Measurements from ENCODE around the gene TCF7L1.

The TCF7L1 gene

DNA sequence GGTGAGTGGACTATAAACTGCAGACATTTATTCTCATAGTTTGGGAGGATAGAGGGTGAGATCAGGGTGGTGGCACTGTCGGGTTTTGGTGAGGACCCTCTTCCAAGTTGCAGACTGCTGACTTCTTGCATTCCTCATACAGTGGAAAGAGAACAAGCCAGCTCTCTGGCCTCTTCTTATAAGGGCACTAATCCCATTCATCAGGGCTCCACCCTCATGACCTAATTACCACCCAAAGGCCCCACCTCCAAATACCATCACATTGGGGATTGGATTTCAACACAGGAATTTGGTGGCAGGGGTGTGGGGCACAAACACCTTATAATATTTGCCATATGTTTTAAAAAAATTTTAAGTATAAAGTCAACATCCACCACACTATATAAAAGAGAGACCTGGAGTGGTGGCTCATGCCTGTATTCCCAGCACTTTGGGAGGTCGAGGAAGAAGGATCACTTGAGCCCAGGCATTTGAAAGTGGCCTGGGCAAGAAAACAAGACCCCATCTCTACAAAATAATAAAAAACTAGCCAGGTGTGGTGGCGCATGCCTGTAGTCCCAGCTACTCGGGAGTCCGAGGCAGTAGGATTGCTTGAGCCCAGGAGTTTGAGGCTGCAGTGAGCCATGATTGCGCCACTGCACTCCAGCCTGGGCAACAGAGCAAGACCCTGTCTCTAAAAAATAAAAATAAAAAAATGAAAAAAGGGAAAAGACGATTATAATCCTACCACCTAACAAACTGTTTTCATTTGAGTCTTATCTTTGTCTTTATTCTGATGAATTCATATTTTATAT is 44.0 kb downstream of the TCF7L1 start:
- TF ChIP-seq GATA1 (IDR thresholded peaks at IDR 0.05; ENCODE audit: low read depth, low read length) (no peak), POLR2A (IDR thresholded peaks at IDR 0.05; ENCODE audit: low read length) (no peak)
- no peak for DNase-seq

DNA sequence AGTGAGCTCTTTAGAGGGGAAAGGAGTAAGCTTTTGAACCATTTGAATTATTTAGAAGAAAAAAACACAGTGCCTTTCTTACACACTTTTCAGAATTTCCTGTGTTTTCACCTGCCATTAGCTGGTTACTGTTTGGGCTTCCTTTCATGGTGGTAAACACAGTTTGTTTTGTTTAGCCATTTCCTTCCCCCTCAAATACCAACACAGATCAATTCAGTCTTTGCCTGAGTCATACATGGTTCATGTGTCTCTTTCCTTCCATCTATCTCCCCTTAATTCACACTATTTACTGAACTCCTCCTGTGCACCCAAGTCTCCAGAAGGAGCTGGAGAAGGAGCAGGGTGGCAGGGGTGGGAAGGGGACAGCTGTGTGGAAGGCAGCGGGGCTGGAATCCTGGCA is 45.0 kb downstream of the TCF7L1 start:
- DNase-seq: no peak
- TF ChIP-seq GATA1 (IDR thresholded peaks at IDR 0.05; ENCODE audit: low read depth, low read length): no peak
- no peak for TF ChIP-seq POLR2A (IDR thresholded peaks at IDR 0.05; ENCODE audit: low read length)

GRCh38 chr2:85178980-85179411 is 45.8 kb downstream of the TCF7L1 start:
- DNase-seq: no peak

GRCh38 chr2:85179541-85179940 is 46.3 kb downstream of the TCF7L1 start:
- no peak for DNase-seq

More at GRCh38 chr2:85178980-85179411, 45.8 kb downstream of the TCF7L1 start:
- no peak for TF ChIP-seq GATA1 (IDR thresholded peaks at IDR 0.05; ENCODE audit: low read depth, low read length)
- TF ChIP-seq POLR2A (IDR thresholded peaks at IDR 0.05; ENCODE audit: low read length): no peak

DNA sequence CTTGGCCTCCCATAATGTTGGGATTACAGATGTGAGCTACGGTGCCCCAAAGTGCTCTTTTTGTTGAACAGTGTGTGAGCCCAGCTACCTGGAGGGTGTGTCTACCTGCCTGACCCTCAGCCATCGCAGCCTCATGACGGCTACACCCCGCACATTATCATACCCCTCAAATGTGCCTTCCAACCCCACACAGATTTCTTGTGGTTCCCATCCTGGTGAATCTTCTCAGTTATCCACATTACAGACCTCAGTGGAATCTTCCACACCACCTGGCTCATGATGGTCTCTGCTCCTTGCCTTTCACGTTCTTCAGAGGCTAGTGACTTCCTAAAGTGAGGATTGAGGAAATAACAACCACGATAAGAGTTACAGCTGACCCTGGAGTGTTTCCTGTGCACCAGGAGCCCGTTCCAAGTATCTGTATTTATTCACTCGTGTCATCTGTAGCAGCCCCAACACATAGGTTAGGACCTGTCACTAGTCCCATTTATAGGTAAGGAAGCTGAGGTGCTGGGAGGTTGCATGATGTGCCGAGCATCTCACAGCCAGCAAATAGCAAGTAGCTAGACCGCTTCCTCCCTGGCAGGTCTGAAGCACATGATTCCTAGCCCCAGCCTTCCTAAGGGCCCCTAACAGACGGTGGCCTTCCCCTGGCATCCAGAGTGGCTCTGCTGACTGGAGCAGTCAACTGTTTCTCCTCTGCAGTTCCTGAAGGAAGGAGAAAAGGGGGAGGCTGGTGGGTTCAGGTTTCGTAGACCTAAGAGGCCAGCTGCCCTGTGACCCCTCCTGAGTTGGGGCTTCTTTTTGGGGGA is 47.3 kb downstream of the TCF7L1 start:
- TF ChIP-seq POLR2A (IDR thresholded peaks at IDR 0.05; ENCODE audit: low read length) (no peak), GATA1 (IDR thresholded peaks at IDR 0.05; ENCODE audit: low read depth, low read length) (no peak)
- no peak for DNase-seq

More at GRCh38 chr2:85179541-85179940, 46.3 kb downstream of the TCF7L1 start:
- no peak for TF ChIP-seq POLR2A (IDR thresholded peaks at IDR 0.05; ENCODE audit: low read length)
- TF ChIP-seq GATA1 (IDR thresholded peaks at IDR 0.05; ENCODE audit: low read depth, low read length): no peak

DNA sequence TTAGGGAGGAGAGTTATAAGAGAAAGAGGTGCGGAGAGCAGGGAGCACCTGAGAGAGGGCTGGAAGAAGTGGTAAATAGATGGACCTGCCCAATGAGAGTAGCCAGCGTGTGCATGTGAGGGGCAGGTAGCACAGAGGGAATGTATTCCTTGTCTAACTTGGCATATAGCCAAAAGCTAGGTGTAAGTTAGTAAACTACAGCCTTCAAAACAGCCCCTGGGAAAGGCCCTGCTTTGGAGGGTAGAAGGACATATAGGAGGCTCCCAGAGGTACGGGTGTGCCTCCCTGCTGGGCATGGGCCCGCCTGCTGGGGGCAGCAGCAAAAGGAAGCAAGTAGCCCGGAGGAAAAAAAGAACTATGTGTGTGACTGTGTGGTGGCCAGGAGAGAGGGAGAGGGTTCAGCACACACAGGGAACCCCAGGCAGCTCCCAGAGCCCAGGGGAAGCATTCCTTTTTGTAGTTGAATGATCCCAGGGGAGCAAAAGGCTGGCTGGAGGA is 48.0 kb downstream of the TCF7L1 start:
- TF ChIP-seq POLR2A (IDR thresholded peaks at IDR 0.05; ENCODE audit: low read length) (no peak), GATA1 (IDR thresholded peaks at IDR 0.05; ENCODE audit: low read depth, low read length) (no peak)

DNA sequence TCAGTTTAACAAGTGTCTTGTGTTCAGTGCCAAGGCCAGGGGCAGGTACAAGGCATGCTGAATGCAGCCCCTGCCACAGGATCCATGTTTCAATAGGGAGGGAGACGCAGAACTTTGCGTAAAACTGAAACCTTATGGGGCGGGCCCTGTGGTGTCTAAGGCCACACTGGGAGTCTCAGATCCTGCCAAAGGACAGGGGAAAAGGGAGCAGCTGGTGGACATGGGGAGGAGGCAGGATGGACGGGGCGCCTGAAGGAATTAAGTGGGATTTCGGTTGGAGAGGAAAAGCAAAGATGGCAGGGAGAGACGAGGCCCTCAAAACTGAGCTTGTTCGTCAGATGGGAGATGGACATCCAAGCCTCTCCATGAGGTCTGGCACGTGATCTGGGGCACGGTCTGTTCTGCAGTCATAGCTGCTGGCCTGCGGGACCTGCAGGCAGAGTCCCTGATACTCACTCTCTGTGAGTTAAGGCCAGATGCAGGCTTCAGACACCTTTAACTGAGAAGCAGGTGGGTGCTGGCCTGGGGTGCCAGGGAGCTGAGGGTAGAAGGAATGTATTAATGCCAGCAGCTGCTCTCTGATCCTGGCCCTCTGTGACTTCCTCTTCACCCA is 48.8 kb downstream of the TCF7L1 start:
- no peak for DNase-seq
- TF ChIP-seq POLR2A (IDR thresholded peaks at IDR 0.05; ENCODE audit: low read length) (no peak), GATA1 (IDR thresholded peaks at IDR 0.05; ENCODE audit: low read depth, low read length) (no peak)

More for the DNA sequence above, 48.0 kb downstream of the TCF7L1 start:
- DNase-seq: no peak

DNA sequence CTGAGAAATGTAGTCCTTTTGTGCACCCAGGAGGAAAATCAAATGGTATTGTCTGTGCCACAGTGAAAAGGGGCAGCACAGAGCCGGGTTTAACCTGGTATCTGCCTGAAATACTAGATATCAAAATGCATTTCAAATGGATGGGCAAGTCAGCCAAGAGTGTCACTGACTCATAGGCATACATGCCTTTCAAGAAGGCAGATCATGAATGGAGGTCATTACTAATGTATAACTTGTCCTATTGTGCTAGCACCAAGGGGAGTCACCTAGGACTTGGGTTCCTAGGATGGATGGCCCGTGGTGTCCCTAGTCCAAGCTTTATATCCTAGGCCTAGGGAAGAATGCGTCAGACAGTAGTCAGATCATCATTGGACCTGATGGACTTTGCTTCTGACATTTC is 49.9 kb downstream of the TCF7L1 start:
- DNase-seq: no peak
- no peak for TF ChIP-seq GATA1 (IDR thresholded peaks at IDR 0.05; ENCODE audit: low read depth, low read length)
- TF ChIP-seq POLR2A (IDR thresholded peaks at IDR 0.05; ENCODE audit: low read length): no peak

- no peak for DNase-seq
- TF ChIP-seq POLR2A (IDR thresholded peaks at IDR 0.05; ENCODE audit: low read length): no peak
- no peak for TF ChIP-seq GATA1 (IDR thresholded peaks at IDR 0.05; ENCODE audit: low read depth, low read length)
These were observed 50.3 kb downstream of the TCF7L1 start for GRCh38 chr2:85183479-85183878.

DNA sequence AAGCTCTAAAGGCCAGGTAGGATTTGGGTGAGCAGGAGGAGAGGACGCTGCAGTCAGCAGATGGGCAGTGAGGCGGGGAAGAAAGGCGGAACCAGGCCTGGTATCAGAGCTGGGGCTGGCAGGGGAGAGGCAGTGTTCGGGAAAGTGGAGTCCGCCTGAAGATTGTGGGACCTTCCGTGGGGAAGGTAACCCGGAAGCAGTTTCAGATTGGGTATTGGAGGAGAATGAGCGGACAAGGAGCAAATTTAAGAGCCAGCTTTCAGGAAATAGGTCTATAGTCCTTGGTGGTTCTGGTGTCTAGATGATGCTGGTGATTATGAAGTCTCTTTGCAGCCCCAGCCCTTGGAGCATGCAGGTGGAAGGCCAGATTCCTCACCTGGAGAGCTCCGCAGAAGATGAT is 51.0 kb downstream of the TCF7L1 start:
- DNase-seq: no peak

DNA sequence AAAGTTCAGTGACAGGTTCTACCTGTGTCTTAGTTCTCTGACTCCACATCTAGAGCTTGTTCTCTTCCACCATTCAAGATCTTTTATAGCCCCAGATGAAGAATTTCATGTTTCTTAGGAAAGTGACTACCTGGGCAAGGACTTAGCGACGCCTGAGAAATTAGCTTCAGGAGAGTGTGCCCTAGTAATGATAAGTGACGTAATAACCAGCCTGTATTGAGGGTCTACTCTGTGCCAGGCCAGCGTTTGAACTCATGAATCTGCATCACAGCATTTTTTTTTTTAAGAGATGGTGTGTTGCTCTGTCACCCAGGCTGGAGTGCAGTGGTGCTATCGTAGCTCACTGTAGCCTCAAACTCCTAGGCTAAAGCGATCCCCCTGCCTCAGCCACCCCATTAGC is 51.8 kb downstream of the TCF7L1 start:
- TF ChIP-seq GATA1 (IDR thresholded peaks at IDR 0.05; ENCODE audit: low read depth, low read length): no peak
- TF ChIP-seq POLR2A (IDR thresholded peaks at IDR 0.05; ENCODE audit: low read length): no peak
- DNase-seq: no peak

More for the DNA sequence above, 51.0 kb downstream of the TCF7L1 start:
- TF ChIP-seq POLR2A (IDR thresholded peaks at IDR 0.05; ENCODE audit: low read length) (no peak), GATA1 (IDR thresholded peaks at IDR 0.05; ENCODE audit: low read depth, low read length) (no peak)

GRCh38 chr2:85185431-85185940 is 52.3 kb downstream of the TCF7L1 start:
- no peak for DNase-seq
- no peak for TF ChIP-seq GATA1 (IDR thresholded peaks at IDR 0.05; ENCODE audit: low read depth, low read length)
- no peak for TF ChIP-seq POLR2A (IDR thresholded peaks at IDR 0.05; ENCODE audit: low read length)

GRCh38 chr2:85187069-85187468 is 53.9 kb downstream of the TCF7L1 start:
- no peak for TF ChIP-seq POLR2A (IDR thresholded peaks at IDR 0.05; ENCODE audit: low read length)
- TF ChIP-seq GATA1 (IDR thresholded peaks at IDR 0.05; ENCODE audit: low read depth, low read length): no peak
- DNase-seq: no peak

- DNase-seq: no peak
- no peak for TF ChIP-seq GATA1 (IDR thresholded peaks at IDR 0.05; ENCODE audit: low read depth, low read length)
- no peak for TF ChIP-seq POLR2A (IDR thresholded peaks at IDR 0.05; ENCODE audit: low read length)
These were observed 55.7 kb downstream of the TCF7L1 start for GRCh38 chr2:85188852-85189251.

Data from erythroblast (primary cell).